Measurements from ENCODE around the gene SYMPK.

The SYMPK gene

DNA sequence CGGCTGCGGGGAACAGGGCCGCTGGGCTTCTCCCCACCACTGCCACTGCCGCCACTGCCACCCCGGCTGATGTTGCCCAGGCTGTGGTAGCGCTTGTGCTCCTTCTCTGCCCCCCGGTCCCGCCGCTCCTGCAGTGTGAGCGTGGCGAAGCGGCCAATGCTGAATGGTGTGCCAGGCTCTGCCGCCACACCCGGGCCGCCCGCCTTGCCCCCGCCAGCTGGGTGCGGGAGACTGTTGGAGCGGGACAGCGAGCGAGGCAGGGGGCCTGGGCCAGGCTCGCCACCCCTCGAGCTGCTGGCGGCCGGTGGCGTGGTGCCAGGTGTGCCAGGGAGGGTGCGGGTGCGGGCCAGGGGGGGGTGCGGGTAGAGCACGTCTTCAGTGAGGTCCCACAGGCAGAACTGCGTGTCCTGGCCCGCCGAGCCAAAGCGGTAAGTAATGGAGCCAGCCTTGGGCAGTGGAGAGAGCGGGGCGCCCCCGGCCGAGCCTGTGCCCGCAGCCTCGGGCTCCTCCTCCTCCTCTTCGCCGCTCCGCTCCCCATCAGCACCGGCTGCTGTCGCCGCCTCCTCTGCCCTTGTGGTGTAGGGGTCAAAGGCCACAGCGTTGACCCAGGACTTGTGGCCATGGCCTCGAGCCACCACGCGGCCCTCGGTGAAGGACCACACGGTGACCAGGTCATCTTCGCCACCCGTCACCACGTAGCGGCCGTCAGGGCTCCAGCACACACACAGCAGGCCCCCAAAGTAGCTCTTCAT is 77.0 kb downstream of the SYMPK start:
- Mint-ChIP-seq H3K27me3 (peaks cover 91% of the 10 kb centered on the region), H3K9me3 (no peaks in the 10 kb centered on the region), H3K4me1 (ENCODE audit: low read depth) (peaks cover 45% of the 10 kb centered on the region), H3K36me3 (ENCODE audit: low read depth) (peaks cover 82% of the 10 kb centered on the region), H3K27ac (no peak overlapping the region), H3K4me3 (no peak overlapping the region)
- intact Hi-C loops (cut with micrococcal nuclease), result no loop called here

- H3K27me3 Mint-ChIP-seq, result peaks cover 97% of the 10 kb centered on the region
- H3K4me1 Mint-ChIP-seq (ENCODE audit: low read depth), result peaks cover 44% of the 10 kb centered on the region
- no peak overlapping the region for H3K4me3 Mint-ChIP-seq
- intact Hi-C loops (cut with micrococcal nuclease), result no loop called here
- no peaks in the 10 kb centered on the region for H3K9me3 Mint-ChIP-seq
- peaks cover 73% of the 10 kb centered on the region for H3K36me3 Mint-ChIP-seq (ENCODE audit: low read depth)
- H3K27ac Mint-ChIP-seq, result no peak overlapping the region
Observed at GRCh38 chr19:45785097-45785496, 77.8 kb downstream of the SYMPK start.

- Mint-ChIP-seq H3K4me3 (no peak overlapping the region), H3K27me3 (peaks cover 97% of the 10 kb centered on the region), H3K9me3 (no peaks in the 10 kb centered on the region), H3K4me1 (ENCODE audit: low read depth) (peaks cover 53% of the 10 kb centered on the region), H3K36me3 (ENCODE audit: low read depth) (peaks cover 69% of the 10 kb centered on the region), H3K27ac (no peak overlapping the region)
- intact Hi-C loops (cut with micrococcal nuclease), result no loop called here
Observed at GRCh38 chr19:45784096-45784495, 78.9 kb downstream of the SYMPK start.

DNA sequence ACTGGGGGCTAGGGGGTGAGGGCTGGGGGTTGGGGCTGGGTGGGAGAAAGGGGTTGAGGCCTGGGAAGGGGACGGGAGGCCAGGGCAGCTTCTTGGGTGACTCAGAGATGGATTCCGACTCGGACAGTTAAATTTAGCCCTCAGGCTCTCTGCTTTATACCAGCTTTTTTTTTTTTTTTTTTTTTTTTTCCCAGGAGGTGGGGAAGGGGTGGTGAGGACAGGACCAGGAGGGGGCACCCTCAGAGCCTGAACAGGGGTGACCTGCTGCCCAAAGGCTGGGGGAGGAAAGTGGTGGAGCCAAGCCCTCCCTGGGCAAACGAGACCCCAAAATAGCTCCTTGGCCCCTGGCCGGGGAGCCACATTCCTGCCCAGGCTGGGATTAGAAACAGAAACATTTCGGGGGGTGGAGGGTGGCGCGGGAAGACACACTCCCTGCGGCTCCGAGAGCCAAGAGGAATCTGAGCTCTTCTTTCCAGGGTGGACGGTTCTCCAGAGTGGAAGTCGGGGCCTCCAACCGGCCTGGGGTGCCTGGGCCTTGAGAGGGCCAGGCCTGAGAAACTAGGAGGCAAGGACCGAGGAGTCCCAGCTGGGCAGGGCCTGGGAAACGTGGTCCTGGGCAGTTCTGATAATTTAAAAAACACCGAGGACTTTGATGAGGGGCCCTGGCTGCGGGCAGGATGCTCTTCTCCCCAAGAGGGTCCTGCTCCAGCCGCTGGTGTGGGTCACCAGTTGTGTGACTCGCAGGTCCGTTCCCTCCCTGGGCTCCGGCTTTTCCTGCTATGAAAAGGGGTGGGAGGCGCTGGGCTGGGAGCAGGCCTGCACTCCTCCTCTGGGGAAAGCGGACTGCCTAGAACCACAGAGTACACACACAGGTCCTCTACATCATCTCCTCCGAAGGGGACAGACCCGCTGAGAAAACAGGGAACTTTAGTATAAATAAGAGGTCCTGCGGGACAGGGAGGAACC is 79.8 kb downstream of the SYMPK start:
- intact Hi-C loops (cut with micrococcal nuclease), result no loop called here
- no peaks in the 10 kb centered on the region for H3K9me3 Mint-ChIP-seq
- H3K4me1 Mint-ChIP-seq (ENCODE audit: low read depth), result peaks cover 47% of the 10 kb centered on the region
- H3K27ac Mint-ChIP-seq, result no peak overlapping the region
- peaks cover 97% of the 10 kb centered on the region for H3K27me3 Mint-ChIP-seq
- no peak overlapping the region for H3K4me3 Mint-ChIP-seq
- H3K36me3 Mint-ChIP-seq (ENCODE audit: low read depth), result peaks cover 69% of the 10 kb centered on the region

GRCh38 chr19:45782162-45782691 is 80.7 kb downstream of the SYMPK start, which contains the start of gene DMPK:
Gene DMPK, minus strand, starts transcription at chr19:45782490. Its CDS starts 138 bp downstream, at chr19:45782352.
- H3K4me3 Mint-ChIP-seq, result no peak within 1 kb of the TSS
- H3K4me1 Mint-ChIP-seq (ENCODE audit: low read depth), result peaks cover 41% of the 10 kb centered on the region
- no peaks in the 10 kb centered on the region for H3K9me3 Mint-ChIP-seq
- H3K27me3 Mint-ChIP-seq, result peaks cover 97% of the 10 kb centered on the region
- peaks cover 69% of the 10 kb centered on the region for H3K36me3 Mint-ChIP-seq (ENCODE audit: low read depth)
- intact Hi-C loops (cut with micrococcal nuclease), result no loop called here
- no peak within 1 kb of the TSS for H3K27ac Mint-ChIP-seq

DNA sequence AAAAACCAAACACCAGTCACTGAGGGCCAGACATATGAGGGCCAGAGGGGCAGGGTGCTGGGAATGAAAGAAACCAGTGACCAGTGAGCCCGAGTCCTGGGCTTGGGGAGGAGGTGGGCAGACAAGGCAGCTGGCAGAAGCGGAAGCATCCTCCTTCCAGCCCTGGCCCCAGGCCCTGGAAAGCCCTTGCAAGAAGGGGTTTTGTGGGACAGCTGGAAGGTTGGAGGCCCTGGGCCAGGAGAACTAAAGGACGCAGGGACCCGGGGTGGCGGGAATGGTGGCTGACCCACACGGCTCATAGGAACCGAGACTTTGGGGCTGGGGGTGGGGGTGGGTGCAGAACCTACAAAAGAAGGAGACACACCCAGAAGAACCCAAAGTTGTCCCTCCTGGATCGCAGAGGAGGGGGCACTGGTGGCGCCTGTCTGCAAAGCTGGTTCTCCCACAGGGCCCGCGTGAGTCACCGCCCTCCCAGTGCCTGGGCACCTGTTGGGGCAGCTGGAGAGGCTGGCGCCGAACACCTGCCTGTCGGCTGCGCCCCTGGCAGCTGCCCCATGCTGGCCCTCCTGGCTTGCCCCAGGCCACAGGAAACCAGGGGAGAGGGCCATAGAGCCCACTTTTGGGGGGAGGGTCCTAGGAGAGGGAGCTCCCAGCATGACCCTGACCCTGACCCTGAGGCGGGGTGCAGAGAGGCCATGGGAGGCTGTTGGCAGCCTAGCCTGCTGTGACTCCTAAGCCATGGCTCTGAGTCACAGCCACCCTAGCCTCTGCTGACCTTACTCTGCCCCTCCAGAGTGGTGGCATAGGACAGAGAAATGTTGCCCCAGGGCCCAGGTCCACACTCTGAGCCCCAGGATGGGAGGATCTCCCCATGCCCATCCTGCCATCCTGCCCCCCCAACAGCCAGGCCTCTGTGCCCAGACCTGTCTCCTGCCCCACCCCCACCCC is 81.5 kb downstream of the SYMPK start:
- Mint-ChIP-seq H3K4me1 (ENCODE audit: low read depth) (peaks cover 41% of the 10 kb centered on the region), H3K27me3 (peaks cover 97% of the 10 kb centered on the region), H3K36me3 (ENCODE audit: low read depth) (peaks cover 69% of the 10 kb centered on the region), H3K9me3 (no peaks in the 10 kb centered on the region), H3K27ac (no peak overlapping the region), H3K4me3 (no peak overlapping the region)
- intact Hi-C loops (cut with micrococcal nuclease), result no loop called here

DNA sequence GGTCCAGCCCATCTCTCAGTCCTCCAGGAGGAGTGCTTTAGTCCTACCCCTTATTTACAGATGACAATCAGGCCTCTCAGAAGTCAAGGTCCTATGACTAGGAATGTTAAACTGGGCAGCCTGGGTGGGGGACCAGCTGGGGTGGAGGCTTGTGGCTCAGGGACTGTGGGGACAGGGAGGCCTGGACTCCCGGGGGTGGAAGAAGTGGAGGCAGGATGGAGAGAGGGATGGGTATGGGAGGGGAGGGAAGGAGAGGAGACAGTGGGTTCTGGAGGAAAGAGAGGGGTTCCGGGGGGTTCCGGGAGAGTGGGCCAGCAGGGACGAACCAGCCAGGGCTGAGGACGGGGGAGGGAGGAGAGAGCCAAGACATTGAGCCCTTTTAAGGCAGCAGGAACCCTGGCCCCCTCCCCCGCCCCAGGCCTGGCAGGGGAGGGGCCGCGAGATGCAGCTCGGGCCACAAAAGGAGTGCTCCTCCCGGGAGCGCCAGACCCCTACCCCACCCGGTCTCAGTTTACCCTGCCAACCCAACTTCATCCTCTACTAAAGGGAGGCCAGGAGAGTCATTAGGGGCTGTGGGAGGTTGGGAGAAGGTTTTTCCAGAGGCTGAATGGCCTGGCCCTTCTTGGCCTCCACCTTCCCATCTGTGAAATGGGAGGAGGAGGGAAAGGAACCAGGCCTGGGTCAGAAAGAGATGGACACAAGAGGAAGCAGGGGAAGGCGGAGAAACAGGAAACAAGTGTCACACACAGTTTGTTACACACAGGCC is 82.3 kb downstream of the SYMPK start:
- H3K9me3 Mint-ChIP-seq, result no peaks in the 10 kb centered on the region
- peaks cover 65% of the 10 kb centered on the region for H3K36me3 Mint-ChIP-seq (ENCODE audit: low read depth)
- no peak overlapping the region for H3K27ac Mint-ChIP-seq
- intact Hi-C loops (cut with micrococcal nuclease), result no loop called here
- no peak overlapping the region for H3K4me3 Mint-ChIP-seq
- H3K27me3 Mint-ChIP-seq, result peaks cover 96% of the 10 kb centered on the region
- peaks cover 41% of the 10 kb centered on the region for H3K4me1 Mint-ChIP-seq (ENCODE audit: low read depth)

- Mint-ChIP-seq H3K36me3 (ENCODE audit: low read depth) (peaks cover 62% of the 10 kb centered on the region), H3K4me1 (ENCODE audit: low read depth) (peaks cover 41% of the 10 kb centered on the region), H3K27ac (no peak overlapping the region), H3K27me3 (peaks cover 96% of the 10 kb centered on the region), H3K9me3 (no peaks in the 10 kb centered on the region), H3K4me3 (no peak overlapping the region)
- intact Hi-C loops (cut with micrococcal nuclease), result no loop called here
Observed at GRCh38 chr19:45780146-45780447, 82.8 kb downstream of the SYMPK start.

DNA sequence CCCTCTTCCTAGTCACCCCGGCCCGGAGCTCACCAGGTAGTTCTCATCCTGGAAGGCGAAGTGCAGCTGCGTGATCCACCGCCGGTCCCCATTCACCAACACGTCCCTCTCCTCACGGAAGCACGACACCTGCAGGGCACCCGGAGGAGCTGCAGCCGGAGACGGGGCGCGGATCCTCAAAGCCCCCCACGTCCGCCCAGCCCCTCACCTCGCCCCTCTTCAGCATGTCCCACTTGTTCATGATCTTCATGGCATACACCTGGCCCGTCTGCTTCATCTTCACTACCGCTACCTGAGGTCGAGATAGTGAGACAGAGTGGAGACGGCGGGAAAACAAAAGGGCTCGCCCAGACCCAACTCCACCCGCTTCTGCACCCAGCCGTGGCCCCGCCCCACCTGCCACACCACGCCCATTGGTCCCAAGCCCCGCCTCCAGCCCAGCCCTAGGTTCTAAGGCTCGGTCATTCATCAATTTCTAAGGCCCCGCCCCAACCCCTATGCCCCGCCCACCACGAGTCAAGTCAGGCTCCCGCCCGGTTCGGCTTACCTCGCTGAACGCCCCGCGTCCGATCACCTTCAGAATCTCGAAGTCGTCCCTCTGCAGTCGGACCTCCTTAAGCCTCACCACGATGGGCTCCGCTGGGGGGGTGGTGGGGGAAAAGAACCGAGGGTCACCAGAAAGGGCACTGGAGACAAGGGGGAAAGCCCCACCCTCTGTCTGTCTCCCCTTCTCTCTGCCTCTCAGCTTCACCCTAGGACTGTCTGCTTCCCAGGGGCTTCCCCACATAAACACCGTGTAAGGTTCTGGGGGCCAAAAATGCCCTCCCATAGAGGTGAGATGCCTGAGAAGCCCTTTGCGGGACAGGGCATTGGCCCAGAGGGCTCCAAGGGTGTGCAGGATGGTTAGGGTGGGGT is 83.5 kb downstream of the SYMPK start:
- H3K9me3 Mint-ChIP-seq, result no peaks in the 10 kb centered on the region
- peaks cover 36% of the 10 kb centered on the region for H3K4me1 Mint-ChIP-seq (ENCODE audit: low read depth)
- peak overlapping the region; percentile 58 for H3K4me3 Mint-ChIP-seq
- H3K36me3 Mint-ChIP-seq (ENCODE audit: low read depth), result peaks cover 62% of the 10 kb centered on the region
- H3K27me3 Mint-ChIP-seq, result peaks cover 96% of the 10 kb centered on the region
- no peak overlapping the region for H3K27ac Mint-ChIP-seq
- intact Hi-C loops (cut with micrococcal nuclease), result loop anchor here (1.0 kb wide), 1 partner anchor 9 kb away; no protein-coding TSS in a partner anchor

DNA sequence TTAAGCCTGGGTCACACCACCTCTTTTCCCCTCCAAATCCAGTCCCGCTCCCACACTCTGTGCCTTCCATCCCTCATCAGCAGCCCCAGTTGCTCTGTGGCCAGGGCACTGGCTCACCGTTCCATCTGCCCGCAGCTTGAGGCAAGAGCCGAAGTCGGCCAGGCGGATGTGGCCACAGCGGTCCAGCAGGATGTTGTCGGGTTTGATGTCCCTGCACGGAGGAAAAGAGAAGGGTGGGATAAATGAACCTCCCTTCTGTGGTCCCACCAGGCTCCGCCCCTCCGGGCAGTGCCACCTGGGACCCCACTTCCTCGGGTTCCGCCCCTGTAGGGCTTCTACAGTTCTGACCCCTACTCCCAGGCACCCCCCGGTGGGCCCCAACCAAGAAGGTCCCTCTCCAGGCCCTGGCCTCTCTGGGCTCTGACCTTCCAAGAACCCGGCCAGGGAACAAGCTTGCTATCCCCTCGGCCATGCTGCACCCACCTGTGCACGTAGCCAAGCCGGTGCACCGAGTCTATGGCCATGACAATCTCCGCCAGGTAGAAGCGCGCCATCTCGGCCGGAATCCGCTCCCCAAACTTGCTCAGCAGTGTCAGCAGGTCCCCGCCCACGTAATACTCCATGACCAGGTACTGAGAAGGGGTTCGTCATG is 84.8 kb downstream of the SYMPK start:
- intact Hi-C loops (cut with micrococcal nuclease), result no loop called here
- Mint-ChIP-seq H3K4me3 (no peak overlapping the region), H3K27me3 (peaks cover 96% of the 10 kb centered on the region), H3K9me3 (no peaks in the 10 kb centered on the region), H3K36me3 (ENCODE audit: low read depth) (peaks cover 56% of the 10 kb centered on the region), H3K27ac (no peak overlapping the region), H3K4me1 (ENCODE audit: low read depth) (peaks cover 31% of the 10 kb centered on the region)

DNA sequence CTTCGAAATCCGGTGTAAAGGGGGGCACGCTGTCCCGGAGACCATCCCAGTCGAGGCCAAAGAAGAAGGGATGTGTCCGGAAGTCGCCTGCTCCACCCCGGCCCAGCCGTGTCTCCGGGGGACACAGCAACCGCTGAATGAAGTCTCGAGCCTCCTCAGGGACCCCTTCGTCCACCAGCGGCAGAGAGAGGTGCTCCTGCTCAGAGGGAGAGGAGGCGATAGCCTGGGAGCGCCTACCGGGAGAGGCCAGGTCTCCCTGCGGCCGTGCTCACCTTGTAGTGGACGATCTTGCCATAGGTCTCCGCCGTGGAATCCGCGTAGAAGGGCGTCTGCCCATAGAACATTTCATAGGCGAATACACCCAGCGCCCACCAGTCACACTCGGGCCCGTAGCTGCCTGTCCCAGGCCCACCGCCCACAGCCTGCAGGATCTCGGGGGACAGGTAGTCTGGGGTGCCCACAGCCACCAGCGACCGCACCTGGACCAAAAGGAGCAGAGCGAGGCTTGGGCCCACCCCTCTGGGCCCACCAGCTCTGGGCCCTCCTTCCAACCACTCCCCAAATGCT is 85.5 kb downstream of the SYMPK start:
- no peaks in the 10 kb centered on the region for H3K9me3 Mint-ChIP-seq
- intact Hi-C loops (cut with micrococcal nuclease), result no loop called here
- no peak overlapping the region for H3K4me3 Mint-ChIP-seq

More for the DNA sequence above, 85.5 kb downstream of the SYMPK start:
- Mint-ChIP-seq H3K27me3 (peaks cover 98% of the 10 kb centered on the region), H3K27ac (no peak overlapping the region), H3K36me3 (ENCODE audit: low read depth) (peaks cover 59% of the 10 kb centered on the region), H3K4me1 (ENCODE audit: low read depth) (peaks cover 32% of the 10 kb centered on the region)
